HG03378 (cell line): ENCODE results near the gene IL21.

Experiments used
- ATAC-seq: cut with Tn5 transposase; IDR thresholded peaks from one replicate; pipeline ENCODE4 v1.9.1; 2021; ENCODE audit warnings: mild to moderate bottlenecking, moderate library complexity; ENCODE audit not compliant: unreplicated experiment

Gene IL21

GRCh38 chr4:122635205-122635604 is 14.3 kb upstream of the IL21 start:
- peak; percentile 65 for ATAC-seq

GRCh38 chr4:122633211-122633610 is 12.3 kb upstream of the IL21 start:
- ATAC-seq = no peak

- peak; percentile 84 for ATAC-seq
These were observed 11.7 kb upstream of the IL21 start for GRCh38 chr4:122632396-122633143.

GRCh38 chr4:122625156-122625555 is 4.3 kb upstream of the IL21 start:
- ATAC-seq = no peak

- no peak for ATAC-seq
These were observed 3.3 kb upstream of the IL21 start for GRCh38 chr4:122624205-122624604.

- no peak for ATAC-seq
These were observed 2.8 kb upstream of the IL21 start for GRCh38 chr4:122623637-122624166.

- ATAC-seq = no peak
These were observed 1.5 kb upstream of the IL21 start for GRCh38 chr4:122622400-122622799.

- ATAC-seq = no peak
These were observed 1.3 kb downstream of the IL21 start for GRCh38 chr4:122619611-122620010.

- no peak for ATAC-seq
These were observed 3.0 kb downstream of the IL21 start for GRCh38 chr4:122617597-122618593.

- ATAC-seq = no peak
These were observed 3.8 kb downstream of the IL21 start for GRCh38 chr4:122616915-122617596.

- no peak for ATAC-seq
These were observed 6.2 kb downstream of the IL21 start for GRCh38 chr4:122614621-122615020.

GRCh38 chr4:122612540-122612939 is 8.3 kb downstream of the IL21 start:
- ATAC-seq = no peak

GRCh38 chr4:122606364-122607043 is 14.4 kb downstream of the IL21 start:
- no peak for ATAC-seq

GRCh38 chr4:122604146-122604545 is 16.7 kb downstream of the IL21 start:
- ATAC-seq = no peak

- no peak for ATAC-seq
These were observed 17.7 kb downstream of the IL21 start for GRCh38 chr4:122603156-122603574.

- ATAC-seq = peak; percentile 56
These were observed 18.4 kb downstream of the IL21 start for GRCh38 chr4:122602277-122603142.

GRCh38 chr4:122591196-122591595 is 29.7 kb downstream of the IL21 start:
- no peak for ATAC-seq

GRCh38 chr4:122588453-122589238 is 32.2 kb downstream of the IL21 start:
- no peak for ATAC-seq

- ATAC-seq = peak; percentile 78
These were observed 36.3 kb downstream of the IL21 start for GRCh38 chr4:122584519-122584918.
